IPS DF 6.9 (cell line): ENCODE results near the gene PHYKPL.

ENCODE experiments used
- DNase-seq: peaks from one replicate; pipeline ENCODE4 v3.0.0-alpha.2; 2013; ENCODE audit warnings: low read depth, low spot score
- H3K27ac ChIP-seq: one replicate; pipeline ENCODE4 v1.5.1; 2013; ENCODE audit warnings: low read length, control low read depth
- H3K27me3 ChIP-seq: 2 replicates; pipeline ENCODE4 v1.6.1; 2013; ENCODE audit warnings: mild to moderate bottlenecking, low read length; ENCODE audit not compliant: control insufficient read depth, insufficient read depth
- H3K36me3 ChIP-seq: 2 replicates; pipeline ENCODE4 v1.6.1; 2013; ENCODE audit warnings: low read length; ENCODE audit not compliant: control insufficient read depth, insufficient read depth
- H3K4me1 ChIP-seq: 2 replicates; pipeline ENCODE4 v1.6.1; 2013; ENCODE audit warnings: low read length; ENCODE audit not compliant: control insufficient read depth, insufficient read depth
- H3K4me3 ChIP-seq: 2 replicates; pipeline ENCODE4 v1.5.1; 2013; ENCODE audit warnings: mild to moderate bottlenecking, low read length
- H3K9me3 ChIP-seq: 2 replicates; pipeline ENCODE4 v1.6.1; 2013; ENCODE audit warnings: low read length, inconsistent platforms; ENCODE audit not compliant: control insufficient read depth, insufficient read depth
- WGBS: extraction: QIAGEN DNeasy Blood & Tissue Kit; methylation state at CpG from one replicate; pipeline ENCODE4 v1.1.7; 2013; ENCODE audit warnings: mixed read lengths, missing lambda C conversion rate; ENCODE audit not compliant: insufficient read length, insufficient coverage; 5-methylcytosine and 5-hydroxymethylcytosine counted together

The PHYKPL gene

DNA sequence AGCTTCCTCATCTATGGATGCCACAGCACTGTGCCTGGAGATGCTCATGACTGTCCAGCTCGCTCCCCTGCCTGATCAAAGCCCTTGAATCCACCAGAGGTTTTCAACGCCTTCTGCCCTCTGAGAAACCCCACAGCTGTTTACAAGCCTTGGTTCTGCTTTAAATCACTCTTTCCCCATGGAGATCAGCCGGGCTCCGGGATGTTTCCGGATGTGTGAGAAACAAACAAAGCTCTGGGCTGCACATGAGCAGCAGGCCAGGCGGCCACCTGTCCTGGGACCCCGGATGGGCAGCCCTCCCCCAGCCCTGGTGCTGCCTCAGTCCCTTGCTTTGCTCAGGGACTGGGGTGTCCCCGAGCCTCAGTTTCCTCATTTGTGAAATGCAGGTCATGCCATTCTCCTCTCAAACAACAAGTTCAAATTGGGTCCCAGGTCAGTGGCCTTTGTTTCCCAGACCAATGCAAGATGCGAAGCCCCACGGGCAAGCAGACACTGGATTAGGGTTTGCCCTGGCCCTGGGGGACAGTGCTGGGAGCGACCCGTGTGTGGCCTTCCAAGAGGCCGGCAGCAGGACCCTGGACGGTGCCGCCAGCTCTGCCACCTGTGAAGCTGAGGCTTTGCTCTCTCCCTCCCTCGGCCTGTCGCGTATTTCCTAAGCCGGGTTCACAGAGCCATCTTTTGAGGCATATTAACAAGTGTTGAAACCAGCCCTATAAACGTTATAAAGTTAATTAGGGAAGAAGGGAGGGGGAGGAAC, 42.4 kb upstream of the PHYKPL start:
- no peaks in the 10 kb centered on the region for H3K36me3 ChIP-seq
- no peaks in the 10 kb centered on the region for H3K27me3 ChIP-seq
- peaks cover 1% of the 10 kb centered on the region for H3K4me1 ChIP-seq
- no peak for DNase-seq
- WGBS: no CpG with 5 or more reads among the region's 20 CpGs
- no peak overlapping the region; the same call in 1 of the 2 replicates for H3K4me3 ChIP-seq
- no peaks in the 10 kb centered on the region for H3K9me3 ChIP-seq
- H3K27ac ChIP-seq: no peak overlapping the region

DNA sequence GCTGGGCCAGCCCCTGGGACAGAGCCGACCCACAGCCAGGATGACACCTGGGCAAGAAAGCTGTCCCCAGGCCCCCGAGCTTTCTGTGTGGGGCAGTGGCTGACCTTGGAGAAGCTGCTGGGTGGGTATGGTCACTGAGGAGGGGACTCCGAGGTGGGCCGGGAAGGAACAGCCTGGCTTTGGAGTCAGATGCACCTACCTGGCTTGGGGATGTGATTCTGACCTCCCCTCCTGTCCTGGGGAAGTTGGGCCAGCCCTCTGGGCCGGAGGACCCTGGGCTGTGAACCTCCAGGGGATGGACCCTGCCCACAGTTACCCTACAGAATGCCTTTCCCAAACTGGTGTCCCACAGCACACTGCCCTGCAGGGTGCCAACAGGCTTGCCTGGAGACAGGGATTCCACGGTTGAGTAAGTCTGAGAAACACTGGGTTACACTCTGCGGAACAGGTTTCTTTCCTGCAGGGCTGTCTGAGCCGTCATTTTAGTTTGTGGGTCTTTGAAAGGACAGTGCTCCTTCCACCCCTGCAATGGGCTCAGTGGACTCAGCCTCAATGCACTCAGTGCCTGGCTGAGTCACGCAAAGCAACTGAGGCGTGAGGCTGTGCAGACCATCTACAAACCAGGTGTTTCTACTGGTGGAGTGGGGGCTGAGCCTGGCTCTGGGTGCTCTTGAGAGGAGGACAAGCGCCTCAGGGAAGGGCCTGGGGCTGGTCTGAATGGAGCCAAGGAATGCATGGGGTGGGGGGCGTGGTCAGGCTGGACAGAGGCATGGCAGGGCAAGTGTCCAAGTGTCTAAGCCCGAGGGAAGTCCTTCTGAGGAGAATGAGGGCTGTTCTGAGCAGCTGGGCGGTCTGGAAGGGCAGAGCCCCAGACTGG, 41.3 kb upstream of the PHYKPL start:
- no CpG with 5 or more reads among the region's 14 CpGs for WGBS
- no peak overlapping the region for H3K4me3 ChIP-seq

GRCh38 chr5:178273041-178273440, 40.4 kb upstream of the PHYKPL start:
- H3K27me3 ChIP-seq: no peaks in the 10 kb centered on the region
- no peaks in the 10 kb centered on the region for H3K36me3 ChIP-seq
- H3K4me1 ChIP-seq: no peaks in the 10 kb centered on the region
- no peak overlapping the region for H3K4me3 ChIP-seq
- H3K27ac ChIP-seq: no peak overlapping the region
- no peak for DNase-seq
- WGBS: no CpG with 5 or more reads among the region's 15 CpGs
- H3K9me3 ChIP-seq: no peaks in the 10 kb centered on the region

More for the DNA sequence above, 41.3 kb upstream of the PHYKPL start:
- no peaks in the 10 kb centered on the region; the same call in 1 of the 2 replicates for H3K4me1 ChIP-seq
- no peaks in the 10 kb centered on the region for H3K9me3 ChIP-seq
- no peaks in the 10 kb centered on the region for H3K36me3 ChIP-seq
- H3K27ac ChIP-seq: no peak overlapping the region
- DNase-seq: no peak
- H3K27me3 ChIP-seq: no peaks in the 10 kb centered on the region

DNA sequence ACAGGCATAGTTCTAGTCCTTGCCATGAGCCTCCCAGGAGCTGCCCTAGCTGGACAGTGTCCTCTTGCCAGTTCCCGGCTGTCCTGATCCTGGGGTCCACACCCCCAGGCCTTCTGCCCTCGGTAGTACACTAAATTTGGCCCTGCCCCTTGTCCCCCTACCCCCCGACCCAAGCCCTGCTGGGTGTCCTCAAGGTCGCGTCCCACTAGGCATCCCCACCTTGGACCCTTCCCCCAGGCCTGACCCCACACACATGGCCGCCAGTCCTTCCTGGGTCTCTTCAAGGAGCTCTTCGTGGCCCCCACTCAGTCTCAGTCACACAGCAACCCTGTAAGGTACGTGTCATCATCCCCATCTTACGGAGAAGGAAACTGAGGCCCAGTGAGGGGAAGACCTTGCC, 40.0 kb upstream of the PHYKPL start:
- WGBS: no CpG with 5 or more reads among the region's 9 CpGs
- Histone ChIP-seq H3K36me3 (no peaks in the 10 kb centered on the region), H3K4me1 (no peaks in the 10 kb centered on the region), H3K4me3 (no peak overlapping the region), H3K27ac (no peak overlapping the region), H3K27me3 (no peaks in the 10 kb centered on the region), H3K9me3 (no peaks in the 10 kb centered on the region)
- no peak for DNase-seq

GRCh38 chr5:178271726-178272479, 39.3 kb upstream of the PHYKPL start:
- no peaks in the 10 kb centered on the region for H3K36me3 ChIP-seq
- no peaks in the 10 kb centered on the region for H3K27me3 ChIP-seq
- no peaks in the 10 kb centered on the region for H3K9me3 ChIP-seq
- no peaks in the 10 kb centered on the region for H3K4me1 ChIP-seq
- DNase-seq: no peak
- WGBS: no CpG with 5 or more reads among the region's 24 CpGs
- no peak overlapping the region for H3K27ac ChIP-seq
- no peak overlapping the region for H3K4me3 ChIP-seq

DNA sequence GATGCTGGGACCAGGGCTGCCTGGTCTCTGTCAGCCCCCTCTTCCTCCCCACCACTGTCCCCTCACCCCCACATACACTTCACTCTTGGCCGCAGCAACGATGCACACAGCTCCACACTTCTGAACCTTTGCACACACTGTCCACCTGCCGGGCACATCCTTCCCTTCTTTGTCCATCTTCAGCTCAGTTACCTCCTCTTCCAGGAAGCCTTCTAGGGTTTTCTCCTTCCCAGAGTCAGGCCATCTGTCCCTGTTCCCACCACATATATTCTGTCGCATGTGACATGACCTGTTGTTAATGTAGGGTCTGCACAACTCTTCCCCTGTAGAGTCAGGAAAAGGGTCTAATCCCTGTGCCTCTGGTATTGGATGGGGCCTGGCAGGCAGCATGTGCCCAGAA, 38.6 kb upstream of the PHYKPL start:
- no CpG with 5 or more reads among the region's 4 CpGs for WGBS
- no peak for DNase-seq

GRCh38 chr5:178269499-178269898, 36.9 kb upstream of the PHYKPL start:
- H3K36me3 ChIP-seq: no peaks in the 10 kb centered on the region
- WGBS: 100% methylated on average over 1 of the region's 1 CpG
- H3K4me3 ChIP-seq: no peak overlapping the region
- no peaks in the 10 kb centered on the region for H3K9me3 ChIP-seq
- DNase-seq: no peak
- H3K4me1 ChIP-seq: no peaks in the 10 kb centered on the region
- H3K27ac ChIP-seq: no peak overlapping the region
- no peaks in the 10 kb centered on the region for H3K27me3 ChIP-seq

More for the DNA sequence above, 38.6 kb upstream of the PHYKPL start:
- no peaks in the 10 kb centered on the region for H3K4me1 ChIP-seq
- H3K36me3 ChIP-seq: no peaks in the 10 kb centered on the region
- no peaks in the 10 kb centered on the region for H3K27me3 ChIP-seq
- H3K9me3 ChIP-seq: no peaks in the 10 kb centered on the region
- H3K4me3 ChIP-seq: no peak overlapping the region
- no peak overlapping the region for H3K27ac ChIP-seq

- WGBS: no CpG with 5 or more reads among the region's 10 CpGs
- Histone ChIP-seq H3K4me3 (no peak overlapping the region), H3K4me1 (no peaks in the 10 kb centered on the region), H3K9me3 (no peaks in the 10 kb centered on the region), H3K27me3 (no peaks in the 10 kb centered on the region), H3K27ac (no peak overlapping the region), H3K36me3 (no peaks in the 10 kb centered on the region)
- DNase-seq: no peak
Observed at GRCh38 chr5:178267876-178268275, 35.3 kb upstream of the PHYKPL start.

DNA sequence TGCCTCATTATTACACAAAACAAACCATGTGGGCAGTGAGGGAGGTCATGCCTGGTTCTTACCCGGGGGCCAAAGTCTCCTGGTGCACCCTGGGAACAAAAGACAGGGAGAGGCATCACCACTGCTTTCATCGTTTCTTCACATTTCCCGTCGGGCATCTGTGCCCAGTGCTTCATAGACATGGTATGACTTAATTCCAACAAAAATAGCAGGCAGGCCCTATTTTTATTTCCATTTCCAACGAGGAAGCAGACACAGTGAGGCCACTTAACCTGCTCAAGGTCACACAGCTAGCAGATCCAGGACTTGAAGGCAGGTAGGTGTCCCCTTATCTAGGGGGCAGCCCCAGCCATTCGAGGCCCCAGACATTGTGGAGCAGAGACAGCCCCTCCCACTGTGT, 34.6 kb upstream of the PHYKPL start:
- no peaks in the 10 kb centered on the region for H3K36me3 ChIP-seq
- H3K4me3 ChIP-seq: no peak overlapping the region
- no peak for DNase-seq
- H3K4me1 ChIP-seq: no peaks in the 10 kb centered on the region
- WGBS: no CpG with 5 or more reads among the region's 6 CpGs
- H3K27ac ChIP-seq: no peak overlapping the region
- H3K9me3 ChIP-seq: no peaks in the 10 kb centered on the region
- H3K27me3 ChIP-seq: no peaks in the 10 kb centered on the region

GRCh38 chr5:178266581-178266980, 34.0 kb upstream of the PHYKPL start:
- H3K27me3 ChIP-seq: no peaks in the 10 kb centered on the region
- no peak overlapping the region for H3K27ac ChIP-seq
- WGBS: no CpG with 5 or more reads among the region's 10 CpGs
- H3K4me3 ChIP-seq: no peak overlapping the region; the same call in 1 of the 2 replicates
- H3K9me3 ChIP-seq: no peaks in the 10 kb centered on the region
- no peak for DNase-seq
- no peaks in the 10 kb centered on the region for H3K4me1 ChIP-seq
- no peaks in the 10 kb centered on the region for H3K36me3 ChIP-seq
